NCI-H2081 treated with DMSO at 0.1 percent for 48 hours (cell line): ENCODE measurements around the gene ADAD2.

Source experiments
- DNase-seq: peaks from one replicate; lab custom pipeline; 2025; lab: John Stamatoyannopoulos, UW

ADAD2 gene

DNA sequence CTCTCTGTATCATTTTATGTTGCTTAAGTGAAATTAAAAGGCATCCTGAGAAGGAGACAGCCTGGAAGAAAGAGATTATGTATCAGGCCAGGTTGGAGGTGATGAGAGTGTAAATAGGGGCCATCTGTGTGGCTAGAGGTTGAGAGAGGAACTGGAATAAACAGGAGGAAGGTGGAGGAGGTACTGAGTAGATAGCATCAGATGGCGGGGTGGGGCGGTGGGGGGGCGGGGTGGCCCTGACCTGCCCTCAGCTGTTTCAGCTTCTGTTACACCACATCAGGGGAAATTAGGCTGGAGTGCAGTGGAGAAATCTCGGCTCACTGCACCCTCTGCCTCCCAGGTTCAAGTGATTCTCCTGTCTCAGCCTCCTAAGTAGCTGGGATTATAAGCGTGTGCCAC, 55.7 kb downstream of the ADAD2 start:
- DNase-seq: no peak
